Measurements from ENCODE around the gene AVPR2. TPM values are rescaled to one million over a fixed set of nuclear protein-coding genes. Genes with fewer than 3 reads are reported as not detected.

Gene AVPR2
- total and polyA plus RNA-seq, 2 donors (not counting 1 experiment from before 2014, with no cell fraction given), result 0.12 TPM; not detected in 1

GRCh38 chrX:153928846-153929245 is 24.4 kb downstream of the AVPR2 start:
- ATAC-seq (ENCODE audit: low read depth) (no peak), DNase-seq (no peak)
- TF ChIP-seq CTCF (IDR thresholded peaks at IDR 0.05), result no peak
- TF ChIP-seq EZH2 (IDR thresholded peaks at IDR 0.05; ENCODE audit: borderline replicate concordance, insufficient read depth, low read depth, low read length, poor library complexity, severe bottlenecking), result no peak
- Mint-ChIP-seq H3K4me1 (peaks cover 33% of the 10 kb centered on the region), H3K27me3 (no peaks in the 10 kb centered on the region), H3K4me3 (peak overlapping the region; percentile 29), H3K27ac (peak overlapping the region; percentile 76), H3K9me3 (ENCODE audit: insufficient read depth) (no peaks in the 10 kb centered on the region)
- Histone ChIP-seq H3K79me2 (ENCODE audit: control insufficient read depth, insufficient read depth, low read length) (peaks cover 29% of the 10 kb centered on the region), H3K4me1 (ENCODE audit: control insufficient read depth in 2 of 2, insufficient read depth in 2 of 2, low read length in 2 of 2) (peaks cover 36 to 42% of the 10 kb centered on the region in 2 donors), H3K27me3 (replicated peaks in 1 of 4; ENCODE audit: control extremely low read depth in 1 of 4, control insufficient read depth in 3 of 4, insufficient read depth in 4 of 4, low read length in 3 of 4) (no peaks in the 10 kb centered on the region), H3K9me3 (ENCODE audit: control extremely low read depth in 1 of 3, control insufficient read depth in 2 of 3, insufficient read depth in 1 of 3, low read length in 2 of 3) (no peaks in the 10 kb centered on the region), H3K4me3 (ENCODE audit: control extremely low read depth in 1 of 5, extremely low read depth in 1 of 5, insufficient read depth in 1 of 5, low read depth in 2 of 5, low read length in 4 of 5) (peak overlapping the region in 4 of 5 experiments; percentile 22 to 49 (median 40)), H3K9ac (ENCODE audit: low read length) (peak overlapping the region; percentile 6), H2AFZ (ENCODE audit: insufficient read depth, low read depth, low read length, poor library complexity, severe bottlenecking) (no peak overlapping the region), H3K36me3 (replicated peaks in 1 of 2; ENCODE audit: control extremely low read depth in 1 of 2, control insufficient read depth in 1 of 2, extremely low read depth in 1 of 2, insufficient read depth in 2 of 2, low read length in 1 of 2) (peaks cover 0 to 23% of the 10 kb centered on the region in 2 experiments), H3K4me2 (replicated peaks; ENCODE audit: low read depth, low read length, poor library complexity, severe bottlenecking) (peak overlapping the region; percentile 98), H4K20me1 (ENCODE audit: control insufficient read depth, insufficient read depth, low read length, poor library complexity, severe bottlenecking) (no peaks in the 10 kb centered on the region), H3K27ac (ENCODE audit: low read length in 2 of 2) (peak overlapping the region; percentile 48 to 57)
- no CpG with 5 or more reads among the region's 9 CpGs for WGBS (ENCODE audit: insufficient coverage)
- intact Hi-C loops (cut with micrococcal nuclease), result loop anchor here (1.0 to 5.0 kb wide), 4 partner anchors 42 to 203 kb away; partner anchors contain the start of genes HCFC1, IDH3G, L1CAM and SSR4
- CTCF ChIA-PET, result interaction anchor here (0.9 to 13.1 kb wide), 2 partner anchors 18 to 165 kb away, joined by 4 to 325 read pairs; partner anchors contain the start of genes PLXNB3 and RENBP
- POLR2A ChIA-PET, result interaction anchor here (0.9 to 5.2 kb wide), 5 partner anchors 18 to 135 kb away, joined by 3 to 58 read pairs (median 6); partner anchors contain the start of genes HCFC1, IDH3G, RENBP and SSR4

- Histone ChIP-seq H2AFZ (ENCODE audit: insufficient read depth, low read depth, low read length, poor library complexity, severe bottlenecking) (no peak overlapping the region), H3K79me2 (ENCODE audit: control insufficient read depth, insufficient read depth, low read length) (peaks cover 25% of the 10 kb centered on the region), H4K20me1 (ENCODE audit: control insufficient read depth, insufficient read depth, low read length, poor library complexity, severe bottlenecking) (no peaks in the 10 kb centered on the region), H3K4me2 (replicated peaks; ENCODE audit: low read depth, low read length, poor library complexity, severe bottlenecking) (peak overlapping the region; percentile 98), H3K27ac (ENCODE audit: low read length in 2 of 2) (peak overlapping the region in 1 of 2 donors; percentile 48), H3K9ac (ENCODE audit: low read length) (no peak overlapping the region), H3K27me3 (replicated peaks in 1 of 4; ENCODE audit: control extremely low read depth in 1 of 4, control insufficient read depth in 3 of 4, insufficient read depth in 4 of 4, low read length in 3 of 4) (no peaks in the 10 kb centered on the region), H3K4me3 (ENCODE audit: control extremely low read depth in 1 of 5, extremely low read depth in 1 of 5, insufficient read depth in 1 of 5, low read depth in 2 of 5, low read length in 4 of 5) (no peak overlapping the region), H3K9me3 (ENCODE audit: control extremely low read depth in 1 of 3, control insufficient read depth in 2 of 3, insufficient read depth in 1 of 3, low read length in 2 of 3) (no peaks in the 10 kb centered on the region), H3K36me3 (replicated peaks in 1 of 2; ENCODE audit: control extremely low read depth in 1 of 2, control insufficient read depth in 1 of 2, extremely low read depth in 1 of 2, insufficient read depth in 2 of 2, low read length in 1 of 2) (peaks cover 0 to 23% of the 10 kb centered on the region in 2 experiments), H3K4me1 (ENCODE audit: control insufficient read depth in 2 of 2, insufficient read depth in 2 of 2, low read length in 2 of 2) (peaks cover 33 to 40% of the 10 kb centered on the region in 2 donors)
- POLR2A ChIA-PET, result no interaction called here
- TF ChIP-seq CTCF (IDR thresholded peaks at IDR 0.05) (no peak), EZH2 (IDR thresholded peaks at IDR 0.05; ENCODE audit: borderline replicate concordance, insufficient read depth, low read depth, low read length, poor library complexity, severe bottlenecking) (no peak)
- WGBS (ENCODE audit: insufficient coverage), result 92% methylated on average over 2 of the region's 10 CpGs
- intact Hi-C loops (cut with micrococcal nuclease), result loop anchor here (5.0 kb wide), 1 partner anchor 42 kb away; the partner anchor contains the start of gene L1CAM
- DNase-seq, result no peak
- Mint-ChIP-seq H3K4me1 (peaks cover 31% of the 10 kb centered on the region), H3K27ac (peak overlapping the region; percentile 76), H3K27me3 (no peaks in the 10 kb centered on the region), H3K9me3 (ENCODE audit: insufficient read depth) (no peaks in the 10 kb centered on the region), H3K4me3 (no peak overlapping the region)
- CTCF ChIA-PET, result interaction anchor here (13.1 kb wide), 1 partner anchor 17 kb away, joined by 325 read pairs; the partner anchor contains the start of gene RENBP
- no peak for ATAC-seq (ENCODE audit: low read depth)
These were observed 25.1 kb downstream of the AVPR2 start for GRCh38 chrX:153929576-153929975.
